Spleen (tissue), 11 donors: ENCODE data around the gene SORCS1. TPM values are rescaled to one million over a fixed set of nuclear protein-coding genes. Genes with fewer than 3 reads are reported as not detected.

ENCODE experiments used
- DNase-seq: peaks from one replicate; pipeline ENCODE4 v3.0.0-alpha.2; 2020
- H3K27ac ChIP-seq, 8 donors: fragments of 200-600 bp; sonication (generic) in 7 of 8; 1 replicate in 4 of 8; 2 replicates in 4 of 8; pipeline versions ENCODE4 v1.5.0 to v1.8.0; 2016 to 2021; ENCODE audit warnings: inconsistent platforms in 4 of 8, mild to moderate bottlenecking in 4 of 8, moderate library complexity in 1 of 8
- H3K27me3 ChIP-seq, 7 donors: fragments of 200-600 bp; sonication (generic) in 6 of 7; replicated peaks in 1 of 7; 1 replicate in 4 of 7; 2 replicates in 3 of 7; pipeline versions ENCODE4 v1.5.0 to v1.8.0; 2016 to 2021; ENCODE audit warnings: inconsistent platforms in 3 of 7, mild to moderate bottlenecking in 1 of 7
- H3K36me3 ChIP-seq, 6 donors: fragments of 200-600 bp; sonication (generic) in 5 of 6; 1 replicate in 4 of 6; 2 replicates in 2 of 6; pipeline versions ENCODE4 v1.5.0 to v1.8.0; 2016 to 2021; ENCODE audit warnings: inconsistent platforms in 2 of 6
- H3K4me1 ChIP-seq, 6 donors: fragments of 200-600 bp; sonication (generic) in 5 of 6; 1 replicate in 3 of 6; 2 replicates in 3 of 6; pipeline versions ENCODE4 v1.5.0 to v1.8.0; 2016 to 2021; ENCODE audit warnings: inconsistent platforms in 3 of 6
- H3K4me3 ChIP-seq, 8 donors: fragments of 200-600 bp; sonication (generic) in 7 of 8; 1 replicate in 4 of 8; 2 replicates in 4 of 8; pipeline versions ENCODE4 v1.5.0 to v1.8.0; 2016 to 2021; ENCODE audit warnings: inconsistent platforms in 4 of 8, mild to moderate bottlenecking in 4 of 8, moderate library complexity in 2 of 8
- H3K9me3 ChIP-seq, 8 donors: fragments of 200-600 bp; sonication (generic) in 7 of 8; 1 replicate in 4 of 8; 2 replicates in 4 of 8; pipeline versions ENCODE4 v1.5.0 to v1.8.0; 2016 to 2021; ENCODE audit warnings: inconsistent platforms in 4 of 8
- CTCF ChIP-seq, 11 experiments: fragments of 200-600 bp in 7 of 11; fragments of 450-650 bp in 4 of 11; sonication (generic) in 4 of 11; IDR thresholded peaks in 8 of 11; conservative IDR thresholded peaks in 3 of 11; 1 replicate in 7 of 11; 2 replicates in 4 of 11; pipeline versions ENCODE4 v1.4.0 to v1.8.0; 2016 to 2021; ENCODE audit warnings: antibody characterized with exemption in 11 of 11, inconsistent platforms in 4 of 11, mild to moderate bottlenecking in 1 of 11
- POLR2A ChIP-seq, 3 donors: fragments of 450-650 bp; IDR thresholded peaks; one replicate each; pipeline ENCODE4 v1.5.1; 2017; ENCODE audit warnings: antibody characterized with exemption in 3 of 3, mild to moderate bottlenecking in 1 of 3
- POLR2AphosphoS5 ChIP-seq, 3 donors: sonication (generic); formaldehyde crosslinking; IDR thresholded peaks; one replicate each; pipeline ENCODE4 v1.5.1; 2017; ENCODE audit warnings: antibody characterized with exemption in 3 of 3
- WGBS, 5 donors: extraction: QIAGEN DNeasy Blood & Tissue Kit in 3 of 5; methylation state at CpG; one replicate each; pipeline versions ENCODE4 v1.1.5 to v1.1.7; 2013 to 2018; 5-methylcytosine and 5-hydroxymethylcytosine counted together
- intact Hi-C: fragments of 100-400 bp; cut with DNase I; formaldehyde crosslinking; loops from one replicate; pipeline ENCODE4 v1.15.0; 2023; ENCODE audit warnings: low total_unique reads
- polyA plus RNA-seq, 3 donors: library from polyadenylated mRNA; stranded (reverse); fragments of 200-250 nt; gene quantifications; one replicate each; pipeline ENCODE4 v1.2.1, GENCODE V29; 2013
- total RNA-seq, 7 donors: library from RNA; depleted of rRNA in 3 of 7; stranded (reverse); fragments of >200 nt in 3 of 7; fragmentation: NEBNext Ultra II Directional in 4 of 7; extraction: Animal tissue kit (Norgen Biotek cat#: 25700) in 4 of 7; gene quantifications; one replicate each; pipeline versions ENCODE4 v1.1.0 to v1.2.1, GENCODE V29; 2016 to 2021
- donor health status: healthy with polysubstance abuse.
- donor health status: DM: no; HTN: no; CAD: no; lungs with moderate emphysema.
- donor health status: DM: no; HTN: no; CAD: no.
- donor health status: Bipolar disorder and iron deficiency.
- donor health status: healthy.
- donor health status: DM: no; HTN: no; CAD: no.
- donor health status: DM: yes; HTN: yes; CAD: no.

The SORCS1 gene
- total and polyA plus RNA-seq, 10 donors = 0.67 to 2.7 (median 1.6) TPM

GRCh38 chr10:106959521-106959920 lies 205.0 kb downstream of the SORCS1 start:
- Histone ChIP-seq H3K27me3 (no peaks in the 10 kb centered on the region), H3K4me3 (peak overlapping the region in 1 of 8 donors; percentile 16), H3K36me3 (no peaks in the 10 kb centered on the region), H3K27ac (peak overlapping the region in 2 of 8 donors; percentile 17 to 39), H3K9me3 (no peaks in the 10 kb centered on the region), H3K4me1 (peaks cover 0 to 30% (median 14%) of the 10 kb centered on the region in 6 donors)
- intact Hi-C loops = no loop called here
- WGBS, 5 donors = 58 to 81% (median 62%) methylated on average over 3 of the region's 3 CpGs
- DNase-seq = no peak
- TF ChIP-seq POLR2A (IDR thresholded peaks at IDR 0.05) = no peak
- no peak for TF ChIP-seq POLR2AphosphoS5 (IDR thresholded peaks at IDR 0.05)

DNA sequence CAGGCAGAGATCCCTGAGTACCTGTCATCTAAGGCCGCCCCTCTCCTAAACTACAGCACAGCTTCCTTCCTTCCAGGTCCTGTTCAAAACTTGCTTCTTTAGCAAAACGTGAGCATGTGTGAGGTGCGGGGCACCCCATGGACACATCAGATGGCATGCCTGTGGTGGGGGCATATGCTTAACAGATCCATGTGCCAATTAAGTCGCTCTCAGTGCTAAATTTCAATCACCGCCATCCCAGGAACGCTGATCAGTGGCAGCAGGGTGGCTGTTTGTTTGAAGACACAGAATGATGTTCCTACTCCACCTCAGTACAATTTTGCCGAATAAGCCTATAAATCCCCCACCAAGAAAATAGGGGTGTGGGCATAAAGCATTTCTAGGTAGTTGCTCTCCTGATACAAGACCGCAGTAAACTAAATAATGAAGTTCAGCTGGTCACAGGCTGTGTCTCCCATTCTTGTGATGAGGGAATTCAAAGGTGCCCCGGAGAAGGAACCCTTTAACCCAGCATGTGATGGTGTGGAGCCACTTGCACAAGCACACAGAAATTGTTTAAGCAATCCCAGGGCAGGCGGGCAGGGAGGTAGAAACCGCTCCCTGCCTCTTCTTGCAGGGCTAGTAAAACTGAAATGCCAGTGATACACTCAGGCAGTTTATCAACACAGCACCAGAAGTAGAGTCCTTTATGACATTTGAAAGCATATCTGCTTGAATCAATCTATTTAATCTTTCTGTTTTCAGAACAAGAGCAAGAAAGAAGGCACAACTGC lies 205.7 kb downstream of the SORCS1 start:
- TF ChIP-seq POLR2A (IDR thresholded peaks at IDR 0.05) (no peak), POLR2AphosphoS5 (IDR thresholded peaks at IDR 0.05) (no peak), CTCF (IDR thresholded peaks at IDR 0.05 in 8 of 11, conservative IDR thresholded peaks at IDR 0.05 in 3 of 11) (no peak)
- no peaks in the 10 kb centered on the region for H3K36me3 ChIP-seq
- intact Hi-C loops = no loop called here
- H3K27ac ChIP-seq = peak overlapping the region in 3 of 8 donors; percentile 17 to 39 (median 23)
- H3K9me3 ChIP-seq = no peaks in the 10 kb centered on the region
- H3K27me3 ChIP-seq = no peaks in the 10 kb centered on the region
- H3K4me1 ChIP-seq = peaks cover 0 to 30% (median 14%) of the 10 kb centered on the region in 6 donors
- WGBS, 5 donors = 64 to 80% (median 67%) methylated on average over 11 of the region's 11 CpGs
- no peak for DNase-seq
- H3K4me3 ChIP-seq = peak overlapping the region in 1 of 8 donors; percentile 16

- H3K4me1 ChIP-seq = peaks cover 0 to 30% (median 14%) of the 10 kb centered on the region in 6 donors
- TF ChIP-seq POLR2AphosphoS5 (IDR thresholded peaks at IDR 0.05) = no peak
- no peaks in the 10 kb centered on the region for H3K36me3 ChIP-seq
- peak overlapping the region in 2 of 8 donors; percentile 19 to 39 for H3K27ac ChIP-seq
- no peak for DNase-seq
- intact Hi-C loops = no loop called here
- H3K9me3 ChIP-seq = no peaks in the 10 kb centered on the region
- 26 to 43% (median 36%) methylated on average over 12 of the region's 12 CpGs for WGBS, 5 donors
- H3K4me3 ChIP-seq = no peak overlapping the region
- H3K27me3 ChIP-seq = no peaks in the 10 kb centered on the region
Measured at GRCh38 chr10:106957823-106958588, 206.5 kb downstream of the SORCS1 start.

DNA sequence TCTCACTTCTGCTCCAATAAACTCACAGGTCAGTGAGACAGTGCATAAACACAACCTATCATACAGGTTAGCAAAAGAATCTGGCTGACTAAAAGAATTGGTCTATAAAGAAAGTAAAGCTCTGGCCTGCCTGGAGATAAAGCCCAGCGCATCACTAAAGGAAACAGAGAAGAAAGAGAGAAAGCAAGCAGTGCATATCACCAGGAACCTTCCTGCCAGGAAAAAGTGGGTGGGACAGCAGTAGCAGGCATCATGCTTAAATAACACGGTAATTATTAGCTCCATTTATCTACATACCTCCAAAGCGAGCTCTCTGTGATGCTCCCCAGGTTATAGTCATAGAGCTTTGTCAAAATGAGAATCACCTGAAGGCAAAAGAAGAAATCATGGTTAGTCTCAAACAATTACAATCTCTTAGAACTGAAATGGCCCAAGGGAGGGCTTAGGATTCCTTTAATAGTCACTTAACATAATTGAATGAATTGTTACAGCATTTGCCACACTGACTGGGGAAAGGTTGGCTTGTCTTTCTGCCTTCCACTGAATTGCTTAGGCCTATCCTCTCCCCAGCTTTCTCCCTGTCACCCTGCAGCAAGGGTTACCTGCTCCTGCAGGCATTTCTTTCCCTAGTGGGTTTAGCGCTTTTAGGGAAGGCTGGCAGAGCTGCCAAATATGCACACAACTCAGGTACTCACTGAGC lies 208.1 kb downstream of the SORCS1 start:
- Histone ChIP-seq H3K4me3 (no peak overlapping the region), H3K9me3 (peaks cover 0 to 7% (median 0%) of the 10 kb centered on the region in 8 donors), H3K27ac (no peak overlapping the region), H3K27me3 (no peaks in the 10 kb centered on the region), H3K36me3 (no peaks in the 10 kb centered on the region), H3K4me1 (peaks cover 0 to 30% (median 14%) of the 10 kb centered on the region in 6 donors)
- no peak for DNase-seq
- TF ChIP-seq POLR2AphosphoS5 (IDR thresholded peaks at IDR 0.05) (no peak), POLR2A (IDR thresholded peaks at IDR 0.05) (no peak), CTCF (IDR thresholded peaks at IDR 0.05 in 8 of 11, conservative IDR thresholded peaks at IDR 0.05 in 3 of 11) (no peak)
- intact Hi-C loops = no loop called here
- WGBS, 5 donors = 85 to 93% (median 90%) methylated on average over 4 of the region's 4 CpGs
